GM13976 (cell line): ENCODE measurements around the gene ZNF735.
"Not testable (repeated sequence)": the region's sequence is repeated elsewhere in the genome, so short reads cannot be mapped to it uniquely, and the experiment has no call there.

ENCODE experiments used
- DNase-seq: peaks from one replicate; pipeline ENCODE4 v3.0.0; 2012; ENCODE audit warnings: low spot score
- CTCF ChIP-seq: IDR thresholded peaks from 2 replicates; pipeline ENCODE4 v1.5.1; 2012; ENCODE audit warnings: borderline replicate concordance, mild to moderate bottlenecking; ENCODE audit not compliant: insufficient read depth; ENCODE audit errors: extremely low read depth, missing control alignments, control extremely low read depth
- in situ Hi-C: fragments of 300-500 bp; cut with MboI; formaldehyde crosslinking; loops from one replicate; pipeline ENCODE4 v1.12.0; 2022; ENCODE audit warnings: low sequenced_read_pairs, mixed read lengths, inconsistent platforms; ENCODE audit not compliant: unreplicated experiment

The ZNF735 gene

DNA sequence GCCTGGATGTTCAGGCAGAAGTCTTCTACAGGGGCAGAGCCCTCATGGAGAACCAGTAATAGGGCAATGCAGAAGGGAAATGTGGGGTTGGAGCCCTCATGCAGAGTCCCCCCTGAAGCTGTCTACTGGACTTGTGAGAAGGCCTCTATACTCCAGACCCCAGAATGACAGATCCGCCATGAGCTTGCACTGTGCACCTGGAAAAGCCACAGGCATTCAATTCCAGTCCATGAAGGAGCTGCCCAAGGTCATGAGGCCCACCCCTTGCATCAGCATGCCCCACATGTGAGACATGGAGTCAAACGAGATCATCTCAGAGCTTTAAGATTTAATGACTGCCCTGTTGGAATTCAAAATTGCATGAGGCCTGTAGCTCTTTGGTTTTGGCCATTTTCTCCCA is 16.4 kb downstream of the ZNF735 start:
- no peak for TF ChIP-seq CTCF
- in situ Hi-C loops, result no loop called here
- no peak for DNase-seq

DNA sequence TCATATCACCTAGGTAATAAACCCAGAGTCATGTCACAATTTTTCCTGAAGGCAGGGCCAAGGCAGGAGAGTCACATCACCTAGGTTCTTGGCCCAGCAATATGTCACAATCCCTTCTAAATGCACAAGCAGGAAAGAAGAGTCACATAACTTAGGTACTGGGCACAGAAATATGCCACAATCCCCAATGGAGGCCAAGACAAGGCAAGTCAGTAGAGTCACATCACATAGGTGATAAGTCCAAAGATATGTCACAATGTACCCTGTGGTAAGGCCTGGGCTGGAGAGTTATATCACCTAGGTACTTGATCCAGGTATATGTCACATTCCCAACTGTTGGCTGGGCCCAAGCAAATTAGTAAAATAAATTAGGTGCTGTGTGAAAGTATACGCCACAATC is 21.2 kb downstream of the ZNF735 start, which contains the start of gene ZNF679:
Gene ZNF679, plus strand, starts transcription at position 301 of the 400 bp plus-strand sequence. CDS start 20,644 bp downstream, outside the sequence.
- DNase-seq, in situ Hi-C loops: not testable (repeated sequence)

DNA sequence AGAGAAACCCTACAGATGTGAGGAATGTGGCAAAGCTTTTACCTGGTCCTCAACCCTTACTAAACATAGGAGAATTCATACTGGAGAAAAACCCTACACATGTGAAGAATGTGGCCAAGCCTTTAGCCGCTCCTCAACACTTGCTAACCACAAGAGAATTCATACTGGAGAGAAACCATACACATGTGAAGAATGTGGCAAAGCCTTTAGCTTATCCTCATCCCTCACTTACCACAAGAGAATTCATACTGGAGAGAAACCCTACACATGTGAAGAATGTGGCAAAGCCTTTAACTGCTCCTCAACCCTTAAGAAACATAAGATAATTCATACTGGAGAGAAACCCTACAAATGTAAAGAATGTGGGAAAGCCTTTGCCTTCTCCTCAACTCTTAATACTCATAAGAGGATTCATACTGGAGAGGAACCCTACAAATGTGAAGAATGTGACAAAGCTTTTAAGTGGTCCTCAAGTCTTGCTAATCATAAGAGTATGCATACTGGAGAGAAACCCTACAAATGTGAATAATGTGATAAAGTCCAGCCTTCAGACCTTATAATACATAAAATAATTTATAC is 59.4 kb downstream of the ZNF735 start:
- in situ Hi-C loops, result no loop called here
- no peak for DNase-seq
- no peak for TF ChIP-seq CTCF
